Endodermal cell (in vitro differentiated cells): Measurements from ENCODE around the gene PLEKHA8. TPM values are rescaled to one million over a fixed set of nuclear protein-coding genes. Genes with fewer than 3 reads are reported as not detected.

ENCODE experiments used
- DNase-seq: peaks from one replicate; pipeline ENCODE4 v3.0.0-alpha.2; 2017
- H3K27ac ChIP-seq: 2 replicates; pipeline ENCODE4 v1.5.1; 2013; ENCODE audit warnings: mild to moderate bottlenecking, low read depth, low read length, moderate library complexity
- H3K27me3 ChIP-seq: 2 replicates; pipeline ENCODE4 v1.6.1; 2013; ENCODE audit warnings: mild to moderate bottlenecking, low read length, moderate library complexity; ENCODE audit not compliant: insufficient read depth, control insufficient read depth, poor library complexity, severe bottlenecking
- H3K36me3 ChIP-seq: 2 replicates; pipeline ENCODE4 v1.7.0; 2013; ENCODE audit warnings: mild to moderate bottlenecking, low read length, moderate library complexity; ENCODE audit not compliant: control insufficient read depth, insufficient read depth
- H3K4me1 ChIP-seq: one replicate; pipeline ENCODE4 v1.7.0; 2013; ENCODE audit warnings: low read length; ENCODE audit not compliant: control insufficient read depth, insufficient read depth
- H3K4me3 ChIP-seq: 2 replicates; pipeline ENCODE4 v1.5.1; 2013; ENCODE audit warnings: mild to moderate bottlenecking, low read length, moderate library complexity
- H3K9ac ChIP-seq: 2 replicates; pipeline ENCODE4 v1.6.1; 2013; ENCODE audit warnings: mild to moderate bottlenecking, low read length, moderate library complexity; ENCODE audit not compliant: poor library complexity, severe bottlenecking; ENCODE audit errors: extremely low read depth
- H3K9me3 ChIP-seq: 2 replicates; pipeline ENCODE4 v1.6.1; 2013; ENCODE audit warnings: mild to moderate bottlenecking, low read length, moderate library complexity; ENCODE audit not compliant: control insufficient read depth
- H3K27ac Mint-ChIP-seq: 2 replicates; pipeline ENCODE4 v1.8.0; 2020; ENCODE audit warnings: mixed read lengths
- H3K27me3 Mint-ChIP-seq: 2 replicates; pipeline ENCODE4 v1.8.0; 2021; ENCODE audit warnings: mild to moderate bottlenecking, mixed read lengths; ENCODE audit not compliant: insufficient read depth
- H3K36me3 Mint-ChIP-seq: 2 replicates; pipeline ENCODE4 v1.8.0; 2020; ENCODE audit warnings: low read depth, mixed read lengths
- H3K4me1 Mint-ChIP-seq: 2 replicates; pipeline ENCODE4 v1.8.0; 2020; ENCODE audit warnings: mixed read lengths
- H3K4me3 Mint-ChIP-seq: 2 replicates; pipeline ENCODE4 v1.8.0; 2020; ENCODE audit warnings: mild to moderate bottlenecking, moderate library complexity, mixed read lengths
- H3K9me3 Mint-ChIP-seq: 2 replicates; pipeline ENCODE4 v1.8.0; 2020; ENCODE audit warnings: mild to moderate bottlenecking, mixed read lengths
- WGBS, 2 experiments: methylation state at CpG; one replicate each; pipeline versions ENCODE4 v1.1.5 to v1.1.7; 2013; ENCODE audit warnings: missing lambda C conversion rate in 2 of 2, mixed read lengths in 1 of 2; ENCODE audit not compliant: insufficient coverage in 1 of 2, insufficient read length in 1 of 2; 5-methylcytosine and 5-hydroxymethylcytosine counted together
- total RNA-seq, 2 donors: library from RNA; stranded (reverse); fragmentation: NEBNext Ultra II Directional in 1 of 2; extraction: Animal tissue kit (Norgen Biotek cat#: 25700) in 1 of 2; gene quantifications; 2 replicates in 1 of 2; 3 replicates in 1 of 2; pipeline ENCODE4 v1.2.1, GENCODE V29; 2021
- TF ChIP-seq, protein P1 (sequence below): fragments of 200-600 bp; sonication (generic); conservative IDR thresholded peaks from 2 replicates; pipeline ENCODE4 v1.5.0; 2021; ENCODE audit warnings: antibody characterized with exemption, mild to moderate bottlenecking

Gene PLEKHA8
- total RNA-seq, 2 donors from 2014 or later, result 37.7 to 42.2 TPM

DNA sequence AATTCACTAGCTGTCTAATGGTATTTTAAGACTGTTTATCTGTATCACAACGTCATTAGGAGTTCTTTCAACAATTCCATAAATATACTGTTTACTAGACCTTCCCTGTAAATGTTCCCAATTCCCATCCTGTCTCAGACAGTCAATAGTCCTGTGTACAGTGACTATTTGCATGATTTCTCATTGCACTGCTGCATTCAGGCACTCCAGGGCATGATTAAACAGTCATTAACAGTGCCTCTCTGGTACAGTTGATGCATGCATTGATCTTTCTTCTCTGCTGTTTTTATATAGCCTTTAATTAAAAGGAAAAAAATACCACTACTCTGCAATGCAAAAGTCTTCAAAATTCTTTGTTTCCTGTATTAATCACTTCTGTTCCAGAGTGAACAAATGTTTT, 55.1 kb downstream of the PLEKHA8 start:
- DNase-seq, result no peak
- no peaks in the 10 kb centered on the region for H3K27me3 ChIP-seq
- Mint-ChIP-seq H3K27me3 (no peaks in the 10 kb centered on the region), H3K36me3 (peaks cover 18% of the 10 kb centered on the region), H3K27ac (no peak overlapping the region), H3K4me3 (no peak overlapping the region), H3K4me1 (peaks cover 6% of the 10 kb centered on the region), H3K9me3 (no peaks in the 10 kb centered on the region)
- TF ChIP-seq, protein P1, sequence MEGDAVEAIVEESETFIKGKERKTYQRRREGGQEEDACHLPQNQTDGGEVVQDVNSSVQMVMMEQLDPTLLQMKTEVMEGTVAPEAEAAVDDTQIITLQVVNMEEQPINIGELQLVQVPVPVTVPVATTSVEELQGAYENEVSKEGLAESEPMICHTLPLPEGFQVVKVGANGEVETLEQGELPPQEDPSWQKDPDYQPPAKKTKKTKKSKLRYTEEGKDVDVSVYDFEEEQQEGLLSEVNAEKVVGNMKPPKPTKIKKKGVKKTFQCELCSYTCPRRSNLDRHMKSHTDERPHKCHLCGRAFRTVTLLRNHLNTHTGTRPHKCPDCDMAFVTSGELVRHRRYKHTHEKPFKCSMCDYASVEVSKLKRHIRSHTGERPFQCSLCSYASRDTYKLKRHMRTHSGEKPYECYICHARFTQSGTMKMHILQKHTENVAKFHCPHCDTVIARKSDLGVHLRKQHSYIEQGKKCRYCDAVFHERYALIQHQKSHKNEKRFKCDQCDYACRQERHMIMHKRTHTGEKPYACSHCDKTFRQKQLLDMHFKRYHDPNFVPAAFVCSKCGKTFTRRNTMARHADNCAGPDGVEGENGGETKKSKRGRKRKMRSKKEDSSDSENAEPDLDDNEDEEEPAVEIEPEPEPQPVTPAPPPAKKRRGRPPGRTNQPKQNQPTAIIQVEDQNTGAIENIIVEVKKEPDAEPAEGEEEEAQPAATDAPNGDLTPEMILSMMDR, result no peak
- no peaks in the 10 kb centered on the region for H3K9me3 ChIP-seq
- H3K4me1 ChIP-seq, result no peaks in the 10 kb centered on the region
- no peak overlapping the region for H3K4me3 ChIP-seq
- H3K9ac ChIP-seq, result no peak overlapping the region
- H3K27ac ChIP-seq, result no peak overlapping the region
- 92 to 95% methylated on average over 1 of the region's 1 CpG for WGBS, 2 experiments
- peaks cover 39% of the 10 kb centered on the region for H3K36me3 ChIP-seq

DNA sequence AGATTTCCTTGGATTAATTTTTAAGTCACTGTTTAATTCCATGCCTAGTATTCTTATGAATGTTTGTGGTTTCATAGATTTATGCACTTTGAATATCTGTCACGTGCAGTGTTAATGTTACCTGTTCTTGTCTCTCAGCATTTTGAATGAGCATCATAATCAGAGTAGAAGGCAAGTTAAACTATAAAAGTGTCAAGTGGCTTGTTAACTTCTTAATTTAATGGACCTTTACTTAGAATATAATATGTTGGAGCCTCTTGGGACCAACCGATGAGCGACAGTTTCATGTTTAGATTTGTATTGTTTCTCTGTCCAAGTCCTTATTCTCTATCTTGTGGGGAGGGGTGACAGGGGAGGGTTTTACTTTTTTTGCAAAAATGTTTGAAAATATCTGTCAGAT, 56.0 kb downstream of the PLEKHA8 start:
- Histone ChIP-seq H3K36me3 (peaks cover 31% of the 10 kb centered on the region), H3K27me3 (no peaks in the 10 kb centered on the region), H3K4me3 (no peak overlapping the region), H3K9me3 (no peaks in the 10 kb centered on the region), H3K9ac (no peak overlapping the region), H3K4me1 (no peaks in the 10 kb centered on the region), H3K27ac (no peak overlapping the region)
- Mint-ChIP-seq H3K27me3 (no peaks in the 10 kb centered on the region), H3K9me3 (no peaks in the 10 kb centered on the region), H3K4me3 (no peak overlapping the region), H3K4me1 (peaks cover 6% of the 10 kb centered on the region), H3K36me3 (peaks cover 13% of the 10 kb centered on the region), H3K27ac (no peak overlapping the region)
- no peak for DNase-seq
- TF ChIP-seq, protein P1, result no peak
- 99 to 100% methylated on average over 1 to 3 of the region's 3 CpGs for WGBS, 2 experiments

DNA sequence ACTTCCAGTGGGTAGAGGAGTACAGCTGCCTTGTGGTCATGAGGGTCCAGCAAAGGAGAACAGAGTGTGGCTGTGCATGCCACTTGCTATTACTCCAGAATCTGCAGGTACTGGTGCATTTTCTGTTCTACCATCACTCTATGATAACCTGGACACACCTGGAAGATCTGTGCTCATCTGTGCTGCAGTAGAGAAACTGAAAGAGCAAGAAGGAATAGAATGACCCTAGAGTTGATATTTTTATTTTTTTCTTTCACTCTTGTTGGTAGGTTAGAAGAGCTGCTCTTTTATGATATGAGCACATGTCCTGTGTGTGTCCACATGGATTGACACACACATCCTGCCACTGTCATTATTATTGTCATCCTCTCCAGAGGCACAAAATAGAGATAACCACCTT, 58.3 kb downstream of the PLEKHA8 start:
- H3K4me1 Mint-ChIP-seq, result no peaks in the 10 kb centered on the region
- no peaks in the 10 kb centered on the region for H3K27me3 ChIP-seq
- H3K36me3 ChIP-seq, result peaks cover 18% of the 10 kb centered on the region
- H3K27me3 Mint-ChIP-seq, result no peaks in the 10 kb centered on the region
- no peaks in the 10 kb centered on the region for H3K4me1 ChIP-seq
- TF ChIP-seq, protein P1, result no peak
- H3K9me3 ChIP-seq, result no peaks in the 10 kb centered on the region
- no peak for DNase-seq
- peaks cover 4% of the 10 kb centered on the region for H3K36me3 Mint-ChIP-seq
- no peak overlapping the region for H3K4me3 Mint-ChIP-seq
- no peak overlapping the region for H3K27ac ChIP-seq
- H3K4me3 ChIP-seq, result no peak overlapping the region
- no peak overlapping the region for H3K27ac Mint-ChIP-seq
- H3K9me3 Mint-ChIP-seq, result no peaks in the 10 kb centered on the region
- no peak overlapping the region for H3K9ac ChIP-seq
